ENCODE measurements around the gene SRA1. TPM values are rescaled to one million over a fixed set of nuclear protein-coding genes. Genes with fewer than 3 reads are reported as not detected.

SRA1 gene
- total and polyA plus RNA-seq, 4 donors, result 14.0 to 45.5 (median 36.8) TPM

DNA sequence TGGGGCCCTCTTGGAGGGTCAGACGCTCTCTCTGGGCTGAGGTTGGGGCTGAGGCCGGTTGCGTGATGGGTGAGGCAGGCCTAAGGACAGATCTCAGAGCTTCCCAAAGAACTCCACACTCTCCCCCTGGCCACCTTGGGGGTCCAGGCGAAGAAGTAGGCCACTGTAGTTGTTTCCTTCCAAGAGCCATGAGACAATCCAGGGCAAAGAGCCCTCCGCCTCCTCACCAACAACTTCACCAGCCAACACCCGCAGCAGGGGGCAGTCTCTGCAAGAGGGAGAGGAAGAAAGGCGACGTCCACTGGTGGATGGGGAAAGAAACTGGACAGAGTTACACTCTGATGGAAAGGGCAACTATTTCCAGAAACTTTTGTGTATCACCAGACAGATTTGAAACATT is 18.0 kb upstream of the SRA1 start:
- Histone ChIP-seq H3K9ac (ENCODE audit: insufficient read depth in 1 of 2, low read length in 2 of 2) (no peak overlapping the region), H3K36me3 (ENCODE audit: control insufficient read depth in 4 of 4, insufficient read depth in 4 of 4, low read length in 4 of 4) (peaks cover 0 to under 1% (median 0%) of the 10 kb centered on the region in 4 donors), H3K9me3 (ENCODE audit: control insufficient read depth in 4 of 4, insufficient read depth in 3 of 4, low read length in 3 of 4) (no peaks in the 10 kb centered on the region), H3K4me3 (no peak overlapping the region), H3K27me3 (ENCODE audit: control insufficient read depth in 3 of 3, insufficient read depth in 3 of 3, low read length in 2 of 3) (no peaks in the 10 kb centered on the region), H3K27ac (ENCODE audit: low read depth in 1 of 2, low read length in 1 of 2) (no peak overlapping the region), H3K4me1 (ENCODE audit: control insufficient read depth in 5 of 5, insufficient read depth in 5 of 5, low read length in 5 of 5) (peaks cover 0 to 18% (median 2%) of the 10 kb centered on the region in 5 donors)
- peak in 1 of 3 donors; percentile 33 for DNase-seq
- peak; percentile 62 for ATAC-seq (ENCODE audit: insufficient read depth, low FRiP score)
- TF ChIP-seq, protein P1, sequence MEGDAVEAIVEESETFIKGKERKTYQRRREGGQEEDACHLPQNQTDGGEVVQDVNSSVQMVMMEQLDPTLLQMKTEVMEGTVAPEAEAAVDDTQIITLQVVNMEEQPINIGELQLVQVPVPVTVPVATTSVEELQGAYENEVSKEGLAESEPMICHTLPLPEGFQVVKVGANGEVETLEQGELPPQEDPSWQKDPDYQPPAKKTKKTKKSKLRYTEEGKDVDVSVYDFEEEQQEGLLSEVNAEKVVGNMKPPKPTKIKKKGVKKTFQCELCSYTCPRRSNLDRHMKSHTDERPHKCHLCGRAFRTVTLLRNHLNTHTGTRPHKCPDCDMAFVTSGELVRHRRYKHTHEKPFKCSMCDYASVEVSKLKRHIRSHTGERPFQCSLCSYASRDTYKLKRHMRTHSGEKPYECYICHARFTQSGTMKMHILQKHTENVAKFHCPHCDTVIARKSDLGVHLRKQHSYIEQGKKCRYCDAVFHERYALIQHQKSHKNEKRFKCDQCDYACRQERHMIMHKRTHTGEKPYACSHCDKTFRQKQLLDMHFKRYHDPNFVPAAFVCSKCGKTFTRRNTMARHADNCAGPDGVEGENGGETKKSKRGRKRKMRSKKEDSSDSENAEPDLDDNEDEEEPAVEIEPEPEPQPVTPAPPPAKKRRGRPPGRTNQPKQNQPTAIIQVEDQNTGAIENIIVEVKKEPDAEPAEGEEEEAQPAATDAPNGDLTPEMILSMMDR (IDR thresholded peaks at IDR 0.05; ENCODE audit: control extremely low read depth, extremely low read depth), result peak; percentile 46
- 72 to 79% methylated on average over 8 of the region's 8 CpGs for WGBS, 2 donors

DNA sequence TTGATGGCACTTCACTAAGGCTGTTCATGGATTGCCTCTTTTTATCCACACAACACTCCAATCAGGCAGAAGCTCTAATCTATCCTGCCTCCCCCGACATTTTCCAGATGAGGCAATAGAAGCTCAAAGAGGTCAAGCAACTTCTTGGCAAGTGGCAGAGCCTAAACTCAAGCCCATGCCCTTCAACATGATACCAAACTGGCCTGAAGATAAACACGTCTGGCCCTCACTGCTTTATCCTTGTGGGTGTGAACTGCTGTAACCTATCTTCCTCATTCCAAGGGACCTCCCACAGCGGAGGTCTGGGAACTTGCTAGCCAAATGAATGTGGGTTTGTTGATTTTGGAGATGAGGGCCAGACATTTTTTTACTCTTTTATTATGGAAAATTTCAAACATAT is 16.9 kb upstream of the SRA1 start:
- Histone ChIP-seq H3K9me3 (ENCODE audit: control insufficient read depth in 4 of 4, insufficient read depth in 3 of 4, low read length in 3 of 4) (no peaks in the 10 kb centered on the region), H3K9ac (ENCODE audit: insufficient read depth in 1 of 2, low read length in 2 of 2) (no peak overlapping the region), H3K36me3 (ENCODE audit: control insufficient read depth in 4 of 4, insufficient read depth in 4 of 4, low read length in 4 of 4) (peaks cover 0 to 3% (median 0%) of the 10 kb centered on the region in 4 donors), H3K4me3 (no peak overlapping the region), H3K27ac (ENCODE audit: low read depth in 1 of 2, low read length in 1 of 2) (no peak overlapping the region), H3K4me1 (ENCODE audit: control insufficient read depth in 5 of 5, insufficient read depth in 5 of 5, low read length in 5 of 5) (peaks cover 0 to 18% (median 6%) of the 10 kb centered on the region in 5 donors), H3K27me3 (ENCODE audit: control insufficient read depth in 3 of 3, insufficient read depth in 3 of 3, low read length in 2 of 3) (no peaks in the 10 kb centered on the region)
- DNase-seq, result peak in 1 of 3 donors; percentile 42
- 40 to 50% methylated on average over 3 of the region's 3 CpGs for WGBS, 2 donors
- peak; percentile 37 for ATAC-seq (ENCODE audit: insufficient read depth, low FRiP score)
- TF ChIP-seq, protein P1 (IDR thresholded peaks at IDR 0.05; ENCODE audit: control extremely low read depth, extremely low read depth), result no peak

DNA sequence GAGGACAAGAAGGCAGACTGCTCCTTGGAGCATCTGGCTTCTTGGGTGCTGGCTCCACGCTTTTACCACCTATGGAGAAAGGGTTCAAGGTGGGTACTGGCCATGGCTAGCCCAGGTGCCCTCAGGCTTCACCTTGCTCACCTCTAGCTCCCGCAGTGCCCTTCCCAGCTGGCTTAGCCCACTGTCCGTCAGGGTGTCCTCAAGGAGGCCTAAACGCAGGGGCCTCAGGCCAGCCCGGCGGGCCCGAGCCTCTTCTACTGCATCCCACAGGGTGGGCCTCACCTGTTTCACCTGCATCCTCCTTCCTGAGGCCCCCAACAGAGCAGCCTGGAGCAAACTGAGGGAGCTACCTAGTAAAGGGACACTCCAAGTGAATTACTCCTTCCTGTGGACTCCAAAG is 16.4 kb upstream of the SRA1 start:
- no peak overlapping the region for H3K4me3 ChIP-seq
- peak overlapping the region in 1 of 2 donors; percentile 21 for H3K27ac ChIP-seq (ENCODE audit: low read depth in 1 of 2, low read length in 1 of 2)
- TF ChIP-seq, protein P1 (IDR thresholded peaks at IDR 0.05; ENCODE audit: control extremely low read depth, extremely low read depth), result no peak
- no peak overlapping the region for H3K9ac ChIP-seq (ENCODE audit: insufficient read depth in 1 of 2, low read length in 2 of 2)
- no peak for ATAC-seq (ENCODE audit: insufficient read depth, low FRiP score)
- peaks cover 0 to 18% (median 7%) of the 10 kb centered on the region in 5 donors for H3K4me1 ChIP-seq (ENCODE audit: control insufficient read depth in 5 of 5, insufficient read depth in 5 of 5, low read length in 5 of 5)
- no peak for DNase-seq
- H3K36me3 ChIP-seq (ENCODE audit: control insufficient read depth in 4 of 4, insufficient read depth in 4 of 4, low read length in 4 of 4), result peaks cover 0 to 3% (median 0%) of the 10 kb centered on the region in 4 donors
- no peaks in the 10 kb centered on the region for H3K9me3 ChIP-seq (ENCODE audit: control insufficient read depth in 4 of 4, insufficient read depth in 3 of 4, low read length in 3 of 4)
- H3K27me3 ChIP-seq (ENCODE audit: control insufficient read depth in 3 of 3, insufficient read depth in 3 of 3, low read length in 2 of 3), result no peaks in the 10 kb centered on the region
- 96 to 99% methylated on average over 7 of the region's 7 CpGs for WGBS, 2 donors

DNA sequence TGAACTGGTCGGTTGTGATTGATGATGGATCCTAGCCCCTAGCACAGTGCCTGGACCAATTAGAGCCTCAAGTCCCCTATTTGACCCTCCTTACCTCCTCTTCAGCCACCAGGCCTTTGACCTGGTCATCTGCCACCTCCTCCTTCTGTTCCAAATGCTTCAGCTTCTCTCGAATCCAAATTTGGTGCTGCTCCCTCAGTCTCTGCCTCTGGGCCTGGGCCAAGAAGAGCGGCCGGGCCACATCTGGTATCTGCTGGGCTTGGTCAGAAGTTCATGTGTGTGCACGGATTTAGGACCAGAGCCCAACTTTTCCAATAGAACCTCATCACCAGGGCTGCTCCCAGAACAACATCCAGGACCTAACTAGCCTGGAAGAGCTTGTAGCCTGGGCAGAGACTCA is 13.8 kb upstream of the SRA1 start:
- peaks cover 0 to 22% (median 15%) of the 10 kb centered on the region in 4 donors for H3K36me3 ChIP-seq (ENCODE audit: control insufficient read depth in 4 of 4, insufficient read depth in 4 of 4, low read length in 4 of 4)
- no peak overlapping the region for H3K9ac ChIP-seq (ENCODE audit: insufficient read depth in 1 of 2, low read length in 2 of 2)
- H3K27me3 ChIP-seq (ENCODE audit: control insufficient read depth in 3 of 3, insufficient read depth in 3 of 3, low read length in 2 of 3), result no peaks in the 10 kb centered on the region
- H3K4me3 ChIP-seq, result no peak overlapping the region
- WGBS, 2 donors, result 75 to 85% methylated on average over 5 of the region's 5 CpGs
- ATAC-seq (ENCODE audit: insufficient read depth, low FRiP score), result no peak
- TF ChIP-seq, protein P1 (IDR thresholded peaks at IDR 0.05; ENCODE audit: control extremely low read depth, extremely low read depth), result no peak
- DNase-seq, result peak in 2 of 3 donors; percentile 43 to 66
- H3K27ac ChIP-seq (ENCODE audit: low read depth in 1 of 2, low read length in 1 of 2), result peak overlapping the region in 1 of 2 donors; percentile 37
- peaks cover 0 to 28% (median 17%) of the 10 kb centered on the region in 5 donors for H3K4me1 ChIP-seq (ENCODE audit: control insufficient read depth in 5 of 5, insufficient read depth in 5 of 5, low read length in 5 of 5)
- H3K9me3 ChIP-seq (ENCODE audit: control insufficient read depth in 4 of 4, insufficient read depth in 3 of 4, low read length in 3 of 4), result no peaks in the 10 kb centered on the region

All from lung (tissue), 12 donors.